Loucy (cell line): Measurements from ENCODE around the gene CENPC.

Experiments used
- H2AFZ ChIP-seq: fragments of 200-600 bp; sonication (generic); 2 replicates; pipeline ENCODE4 v1.6.0; 2016; ENCODE audit warnings: antibody characterized with exemption, mild to moderate bottlenecking, low read length, moderate library complexity
- H3F3A ChIP-seq: fragments of 200-600 bp; 2 replicates; pipeline ENCODE4 v1.6.0; 2016; ENCODE audit warnings: antibody characterized with exemption, low read depth, mild to moderate bottlenecking
- H3K27me3 ChIP-seq: fragments of 200-600 bp; sonication (generic); 2 replicates; pipeline ENCODE4 v1.6.1; 2014; ENCODE audit warnings: low read length, mild to moderate bottlenecking; ENCODE audit not compliant: insufficient read depth, poor library complexity, severe bottlenecking
- H3K36me3 ChIP-seq: fragments of 200-600 bp; sonication (generic); 2 replicates; pipeline ENCODE4 v1.6.1; 2016; ENCODE audit warnings: low read length; ENCODE audit not compliant: insufficient read depth
- H3K4me1 ChIP-seq: fragments of 200-600 bp; sonication (generic); 2 replicates; pipeline ENCODE4 v1.5.1; 2014; ENCODE audit warnings: low read length, mild to moderate bottlenecking; ENCODE audit not compliant: insufficient read depth, poor library complexity, severe bottlenecking
- H3K4me2 ChIP-seq: fragments of 200-600 bp; sonication (generic); 2 replicates; pipeline ENCODE4 v1.6.0; 2014; ENCODE audit warnings: antibody characterized with exemption, low read length, low read depth, mild to moderate bottlenecking; ENCODE audit not compliant: poor library complexity, severe bottlenecking
- H3K4me3 ChIP-seq: fragments of 200-600 bp; sonication (generic); 2 replicates; pipeline ENCODE4 v1.5.1; 2014; ENCODE audit warnings: low read length, mild to moderate bottlenecking, mixed read lengths; ENCODE audit not compliant: poor library complexity, severe bottlenecking
- H3K79me2 ChIP-seq: fragments of 200-600 bp; sonication (generic); 2 replicates; pipeline ENCODE4 v1.6.1; 2014; ENCODE audit warnings: low read length; ENCODE audit not compliant: insufficient read depth
- H3K9ac ChIP-seq: fragments of 200-600 bp; sonication (generic); 2 replicates; pipeline ENCODE4 v1.6.0; 2014; ENCODE audit warnings: mild to moderate bottlenecking, low read depth, low read length, moderate library complexity; ENCODE audit not compliant: poor library complexity, severe bottlenecking
- H3K9me2 ChIP-seq: fragments of 200-600 bp; sonication (generic); replicated peaks from 2 replicates; pipeline ENCODE4 v1.6.1; 2016; ENCODE audit warnings: low read depth, low read length, mixed read lengths
- H3K9me3 ChIP-seq: fragments of 200-600 bp; sonication (generic); 2 replicates; pipeline ENCODE4 v1.6.1; 2014; ENCODE audit warnings: mild to moderate bottlenecking, antibody characterized with exemption, low read length, low read depth; ENCODE audit not compliant: insufficient read depth
- H4K20me1 ChIP-seq: fragments of 200-600 bp; sonication (generic); 2 replicates; pipeline ENCODE4 v1.6.0; 2014; ENCODE audit warnings: antibody characterized with exemption, low read length, mild to moderate bottlenecking; ENCODE audit not compliant: insufficient read depth, poor library complexity, severe bottlenecking
- EZH2phosphoT487 ChIP-seq: fragments of 200-600 bp; IDR thresholded peaks from 2 replicates; pipeline ENCODE4 v1.6.1; 2018; ENCODE audit warnings: antibody characterized with exemption, mild to moderate bottlenecking, moderate library complexity, borderline replicate concordance
- TF ChIP-seq, protein P1 (sequence below): fragments of 200-600 bp; sonication (generic); conservative IDR thresholded peaks from 2 replicates; pipeline ENCODE4 v1.5.1; 2014; ENCODE audit warnings: mild to moderate bottlenecking, antibody characterized with exemption, low read length

CENPC gene

DNA sequence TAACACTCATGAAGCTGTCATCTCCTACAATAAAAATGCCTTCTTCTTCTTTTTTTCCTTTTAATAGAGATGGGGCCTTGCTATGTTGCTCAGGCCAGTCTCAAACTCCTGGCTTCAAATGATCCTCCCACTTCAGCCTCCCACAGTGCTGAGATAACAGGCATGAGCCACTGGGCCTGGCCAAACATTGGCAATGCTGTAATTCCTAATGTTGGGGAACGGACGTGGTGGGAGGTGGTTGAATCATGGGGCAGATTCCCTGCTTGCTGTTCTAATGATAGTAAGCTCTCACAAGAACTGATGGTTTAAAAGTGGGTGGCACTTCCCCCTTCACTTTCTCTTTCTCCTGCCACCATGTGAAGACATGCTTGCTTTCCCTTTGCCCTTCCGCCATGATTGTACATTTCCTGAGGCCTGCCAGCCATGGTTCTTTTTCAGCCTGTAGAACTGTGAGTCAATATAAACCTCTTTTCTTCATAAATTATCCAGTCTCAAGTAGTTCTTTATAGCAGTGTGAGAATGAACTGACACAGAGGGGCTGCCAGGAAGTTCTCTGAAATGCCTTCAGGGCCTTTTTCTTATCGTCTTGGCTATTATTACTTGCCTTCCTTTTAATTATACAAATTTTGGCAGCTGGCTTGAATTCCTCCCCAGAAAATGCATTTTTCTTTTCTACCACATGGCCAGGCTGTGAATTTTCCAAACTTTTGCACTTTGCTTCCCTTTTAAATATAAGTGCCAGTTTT lies 93.0 kb downstream of the CENPC start:
- no peaks in the 10 kb centered on the region for H3K9me2 ChIP-seq
- H3K9me3 ChIP-seq = 0 out of 2 replicates have a peak, but pooled peaks cover 3% of the 10 kb centered on the region
- no peaks in the 10 kb centered on the region for H3K79me2 ChIP-seq
- H3K4me3 ChIP-seq = no peak overlapping the region
- peaks cover 15% of the 10 kb centered on the region for H3K4me1 ChIP-seq
- H3K9ac ChIP-seq = no peak overlapping the region
- no peaks in the 10 kb centered on the region for H3F3A ChIP-seq
- H3K27me3 ChIP-seq = no peaks in the 10 kb centered on the region
- no peak for TF ChIP-seq EZH2phosphoT487
- TF ChIP-seq, protein P1, sequence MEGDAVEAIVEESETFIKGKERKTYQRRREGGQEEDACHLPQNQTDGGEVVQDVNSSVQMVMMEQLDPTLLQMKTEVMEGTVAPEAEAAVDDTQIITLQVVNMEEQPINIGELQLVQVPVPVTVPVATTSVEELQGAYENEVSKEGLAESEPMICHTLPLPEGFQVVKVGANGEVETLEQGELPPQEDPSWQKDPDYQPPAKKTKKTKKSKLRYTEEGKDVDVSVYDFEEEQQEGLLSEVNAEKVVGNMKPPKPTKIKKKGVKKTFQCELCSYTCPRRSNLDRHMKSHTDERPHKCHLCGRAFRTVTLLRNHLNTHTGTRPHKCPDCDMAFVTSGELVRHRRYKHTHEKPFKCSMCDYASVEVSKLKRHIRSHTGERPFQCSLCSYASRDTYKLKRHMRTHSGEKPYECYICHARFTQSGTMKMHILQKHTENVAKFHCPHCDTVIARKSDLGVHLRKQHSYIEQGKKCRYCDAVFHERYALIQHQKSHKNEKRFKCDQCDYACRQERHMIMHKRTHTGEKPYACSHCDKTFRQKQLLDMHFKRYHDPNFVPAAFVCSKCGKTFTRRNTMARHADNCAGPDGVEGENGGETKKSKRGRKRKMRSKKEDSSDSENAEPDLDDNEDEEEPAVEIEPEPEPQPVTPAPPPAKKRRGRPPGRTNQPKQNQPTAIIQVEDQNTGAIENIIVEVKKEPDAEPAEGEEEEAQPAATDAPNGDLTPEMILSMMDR = no peak
- no peaks in the 10 kb centered on the region for H3K36me3 ChIP-seq
- no peaks in the 10 kb centered on the region for H4K20me1 ChIP-seq
- no peak overlapping the region for H2AFZ ChIP-seq
- H3K4me2 ChIP-seq = no peak overlapping the region

DNA sequence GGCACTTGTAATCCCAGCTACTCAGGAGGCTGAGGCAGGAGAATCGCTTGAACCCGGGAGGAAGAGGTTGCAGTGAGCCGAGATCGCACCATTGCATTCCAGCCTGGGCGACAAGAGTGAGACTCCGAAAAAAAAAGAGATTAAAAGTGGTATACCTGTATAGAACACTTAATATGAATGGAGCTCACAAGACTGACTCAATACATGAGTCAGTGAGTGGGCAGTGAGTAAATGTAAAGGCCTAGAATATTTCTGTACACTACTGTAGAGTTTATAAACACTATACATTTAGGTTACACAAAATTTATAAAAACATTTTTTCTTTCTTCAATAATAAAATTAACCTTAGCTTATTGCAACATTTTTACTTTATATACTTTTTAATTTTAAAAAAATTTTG lies 93.8 kb downstream of the CENPC start:
- H3K4me1 ChIP-seq = peaks cover 15% of the 10 kb centered on the region
- no peak overlapping the region for H3K9ac ChIP-seq
- no peak overlapping the region for H3K4me2 ChIP-seq
- no peaks in the 10 kb centered on the region for H3K36me3 ChIP-seq
- H3K9me3 ChIP-seq = 0 out of 2 replicates have a peak, but pooled peaks cover 3% of the 10 kb centered on the region
- no peaks in the 10 kb centered on the region for H3K9me2 ChIP-seq
- no peaks in the 10 kb centered on the region for H3K27me3 ChIP-seq
- H3K4me3 ChIP-seq = no peak overlapping the region
- no peaks in the 10 kb centered on the region for H4K20me1 ChIP-seq
- TF ChIP-seq EZH2phosphoT487 = no peak
- TF ChIP-seq, protein P1 = no peak
- no peak overlapping the region for H2AFZ ChIP-seq
- no peaks in the 10 kb centered on the region for H3F3A ChIP-seq
- H3K79me2 ChIP-seq = no peaks in the 10 kb centered on the region

DNA sequence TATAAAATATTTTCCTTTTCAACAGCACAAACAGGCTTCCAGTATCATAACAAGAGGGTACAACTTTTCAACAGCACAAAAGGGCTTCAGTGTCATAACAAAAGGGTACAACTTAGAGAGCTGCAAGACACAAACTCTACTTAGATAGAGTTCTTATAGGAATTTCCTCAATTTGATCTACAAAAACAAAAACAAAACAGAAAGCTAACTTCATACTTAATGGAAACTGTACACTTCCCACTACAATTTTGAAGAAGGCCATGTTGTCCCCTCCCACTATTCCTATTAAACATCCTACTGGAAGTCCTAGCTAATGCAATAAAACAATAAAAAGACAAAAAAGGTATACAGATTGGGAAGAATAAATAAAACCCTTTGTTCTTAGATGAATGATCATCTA lies 96.7 kb downstream of the CENPC start:
- Histone ChIP-seq H3K9ac (no peak overlapping the region), H3K79me2 (no peaks in the 10 kb centered on the region), H3K36me3 (no peaks in the 10 kb centered on the region), H3K27me3 (no peaks in the 10 kb centered on the region), H4K20me1 (no peaks in the 10 kb centered on the region), H3F3A (no peaks in the 10 kb centered on the region), H3K4me2 (no peak overlapping the region), H3K4me1 (peaks cover 8% of the 10 kb centered on the region), H2AFZ (no peak overlapping the region), H3K9me3 (0 out of 2 replicates have a peak, but pooled peaks cover 3% of the 10 kb centered on the region), H3K4me3 (no peak overlapping the region), H3K9me2 (no peaks in the 10 kb centered on the region)
- TF ChIP-seq EZH2phosphoT487 = no peak
- TF ChIP-seq, protein P1 = no peak
